Nephron (organoid): ENCODE results near the gene MACROD2.

ENCODE experiments used
- H3K27ac Mint-ChIP-seq, 3 experiments: 2 replicates each; pipeline ENCODE4 v1.8.0; 2020; ENCODE audit warnings: mixed read lengths in 3 of 3, mild to moderate bottlenecking in 2 of 3, moderate library complexity in 1 of 3
- H3K27me3 Mint-ChIP-seq: 2 replicates; pipeline ENCODE4 v1.8.0; 2021; ENCODE audit warnings: low read depth, mild to moderate bottlenecking, moderate library complexity, mixed read lengths
- H3K36me3 Mint-ChIP-seq: 2 replicates; pipeline ENCODE4 v1.8.0; 2020; ENCODE audit warnings: low read depth, mixed read lengths
- H3K4me1 Mint-ChIP-seq: 2 replicates; pipeline ENCODE4 v1.8.0; 2020; ENCODE audit warnings: mixed read lengths
- H3K4me3 Mint-ChIP-seq, 3 experiments: 2 replicates each; pipeline ENCODE4 v1.8.0; 2020; ENCODE audit warnings: mild to moderate bottlenecking in 3 of 3, mixed read lengths in 3 of 3, moderate library complexity in 2 of 3
- H3K9me3 Mint-ChIP-seq: 2 replicates; pipeline ENCODE4 v1.8.0; 2020; ENCODE audit warnings: mixed read lengths
- TF ChIP-seq, protein P1 (sequence below), 3 experiments: fragments of 200-600 bp; sonication (generic); IDR thresholded peaks; one replicate each; pipeline ENCODE4 v1.5.0; 2021; ENCODE audit warnings: antibody characterized with exemption in 3 of 3; ENCODE audit not compliant: unreplicated experiment in 3 of 3

The MACROD2 gene

GRCh38 chr20:15378151-15378550 lies 1382.8 kb downstream of the MACROD2 start:
- Mint-ChIP-seq H3K36me3 (no peaks in the 10 kb centered on the region), H3K4me1 (peaks cover 6% of the 10 kb centered on the region), H3K4me3 (no peak overlapping the region), H3K27ac (no peak overlapping the region), H3K9me3 (peaks cover 2% of the 10 kb centered on the region), H3K27me3 (peaks cover 6% of the 10 kb centered on the region)
- TF ChIP-seq, protein P1, sequence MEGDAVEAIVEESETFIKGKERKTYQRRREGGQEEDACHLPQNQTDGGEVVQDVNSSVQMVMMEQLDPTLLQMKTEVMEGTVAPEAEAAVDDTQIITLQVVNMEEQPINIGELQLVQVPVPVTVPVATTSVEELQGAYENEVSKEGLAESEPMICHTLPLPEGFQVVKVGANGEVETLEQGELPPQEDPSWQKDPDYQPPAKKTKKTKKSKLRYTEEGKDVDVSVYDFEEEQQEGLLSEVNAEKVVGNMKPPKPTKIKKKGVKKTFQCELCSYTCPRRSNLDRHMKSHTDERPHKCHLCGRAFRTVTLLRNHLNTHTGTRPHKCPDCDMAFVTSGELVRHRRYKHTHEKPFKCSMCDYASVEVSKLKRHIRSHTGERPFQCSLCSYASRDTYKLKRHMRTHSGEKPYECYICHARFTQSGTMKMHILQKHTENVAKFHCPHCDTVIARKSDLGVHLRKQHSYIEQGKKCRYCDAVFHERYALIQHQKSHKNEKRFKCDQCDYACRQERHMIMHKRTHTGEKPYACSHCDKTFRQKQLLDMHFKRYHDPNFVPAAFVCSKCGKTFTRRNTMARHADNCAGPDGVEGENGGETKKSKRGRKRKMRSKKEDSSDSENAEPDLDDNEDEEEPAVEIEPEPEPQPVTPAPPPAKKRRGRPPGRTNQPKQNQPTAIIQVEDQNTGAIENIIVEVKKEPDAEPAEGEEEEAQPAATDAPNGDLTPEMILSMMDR (IDR thresholded peaks at IDR 0.05; ENCODE audit: unreplicated experiment in 3 of 3) = no peak

GRCh38 chr20:15379681-15380296 lies 1384.5 kb downstream of the MACROD2 start:
- TF ChIP-seq, protein P1 (IDR thresholded peaks at IDR 0.05; ENCODE audit: unreplicated experiment in 3 of 3) = no peak
- H3K9me3 Mint-ChIP-seq = peaks cover 2% of the 10 kb centered on the region
- no peak overlapping the region for H3K27ac Mint-ChIP-seq
- H3K4me3 Mint-ChIP-seq = no peak overlapping the region
- peaks cover 2% of the 10 kb centered on the region for H3K4me1 Mint-ChIP-seq
- peaks cover 6% of the 10 kb centered on the region for H3K27me3 Mint-ChIP-seq
- H3K36me3 Mint-ChIP-seq = no peaks in the 10 kb centered on the region

DNA sequence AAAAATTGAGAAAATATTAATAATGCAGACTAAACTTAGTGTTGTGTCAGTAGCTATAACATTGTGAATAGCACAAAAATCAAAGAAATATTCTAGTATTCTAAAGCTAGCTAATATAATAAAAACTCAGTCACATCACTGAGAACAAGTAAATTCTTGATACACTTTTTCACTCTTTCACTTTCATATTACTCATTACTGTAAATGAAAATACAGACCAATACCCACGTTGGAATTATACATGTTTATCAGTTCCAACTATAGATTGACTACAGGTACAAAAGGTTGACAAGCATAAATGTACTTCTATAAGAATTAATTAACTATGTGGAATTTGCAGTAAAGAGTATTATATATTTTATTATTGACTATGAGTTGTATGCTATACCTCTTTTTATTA lies 1385.5 kb downstream of the MACROD2 start:
- H3K4me1 Mint-ChIP-seq = peaks cover 8% of the 10 kb centered on the region
- peaks cover 2% of the 10 kb centered on the region for H3K9me3 Mint-ChIP-seq
- H3K36me3 Mint-ChIP-seq = no peaks in the 10 kb centered on the region
- no peak overlapping the region for H3K27ac Mint-ChIP-seq
- H3K4me3 Mint-ChIP-seq = no peak overlapping the region
- peaks cover 6% of the 10 kb centered on the region for H3K27me3 Mint-ChIP-seq
- TF ChIP-seq, protein P1 (IDR thresholded peaks at IDR 0.05; ENCODE audit: unreplicated experiment in 3 of 3) = no peak

DNA sequence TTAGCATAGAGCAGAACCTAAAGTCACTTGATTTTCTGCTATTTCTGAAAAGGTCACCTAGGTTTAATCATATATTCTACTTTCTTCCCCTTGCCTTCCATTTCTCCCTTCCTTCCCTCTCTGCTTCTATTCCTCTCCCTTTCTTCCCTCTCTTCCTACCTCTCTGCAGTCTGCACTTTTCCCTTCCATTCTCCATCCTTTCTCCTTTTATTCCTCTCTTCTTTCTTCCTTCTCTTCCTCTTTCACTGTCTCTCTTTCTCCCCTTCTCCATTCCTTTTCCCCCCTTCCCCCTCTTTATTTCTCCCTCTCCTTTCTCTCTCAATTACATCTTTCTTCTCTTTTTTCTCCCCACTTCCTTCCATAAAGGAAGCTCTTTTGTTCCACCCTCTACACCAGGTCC lies 1391.9 kb downstream of the MACROD2 start:
- H3K27me3 Mint-ChIP-seq = no peaks in the 10 kb centered on the region
- H3K36me3 Mint-ChIP-seq = no peaks in the 10 kb centered on the region
- no peaks in the 10 kb centered on the region for H3K9me3 Mint-ChIP-seq
- no peak overlapping the region for H3K4me3 Mint-ChIP-seq
- TF ChIP-seq, protein P1 (IDR thresholded peaks at IDR 0.05; ENCODE audit: unreplicated experiment in 3 of 3) = no peak
- H3K27ac Mint-ChIP-seq = no peak overlapping the region
- peaks cover 17% of the 10 kb centered on the region for H3K4me1 Mint-ChIP-seq

GRCh38 chr20:15395457-15395856 lies 1400.1 kb downstream of the MACROD2 start:
- no peaks in the 10 kb centered on the region for H3K36me3 Mint-ChIP-seq
- no peak overlapping the region for H3K4me3 Mint-ChIP-seq

GRCh38 chr20:15396026-15396425 lies 1400.7 kb downstream of the MACROD2 start:
- TF ChIP-seq, protein P1 (IDR thresholded peaks at IDR 0.05; ENCODE audit: unreplicated experiment in 3 of 3) = no peak
- Mint-ChIP-seq H3K27ac (no peak overlapping the region), H3K4me3 (no peak overlapping the region), H3K27me3 (peaks cover 3% of the 10 kb centered on the region), H3K9me3 (peaks cover 6% of the 10 kb centered on the region), H3K4me1 (no peaks in the 10 kb centered on the region), H3K36me3 (no peaks in the 10 kb centered on the region)

More at GRCh38 chr20:15395457-15395856, 1400.1 kb downstream of the MACROD2 start:
- Mint-ChIP-seq H3K27me3 (peaks cover 3% of the 10 kb centered on the region), H3K27ac (no peak overlapping the region), H3K4me1 (no peaks in the 10 kb centered on the region), H3K9me3 (peaks cover 3% of the 10 kb centered on the region)
- TF ChIP-seq, protein P1 (IDR thresholded peaks at IDR 0.05; ENCODE audit: unreplicated experiment in 3 of 3) = no peak
